DMS153 treated with DMSO at 0.1 percent for 48 hours (cell line): Measurements from ENCODE around the gene DISP2.

Experiments used
- DNase-seq: peaks from one replicate; lab custom pipeline; 2025; ENCODE audit not compliant: unreplicated experiment; lab: John Stamatoyannopoulos, UW

DISP2 gene

GRCh38 chr15:40421246-40422157, 63.5 kb downstream of the DISP2 start:
- DNase-seq, result no peak

DNA sequence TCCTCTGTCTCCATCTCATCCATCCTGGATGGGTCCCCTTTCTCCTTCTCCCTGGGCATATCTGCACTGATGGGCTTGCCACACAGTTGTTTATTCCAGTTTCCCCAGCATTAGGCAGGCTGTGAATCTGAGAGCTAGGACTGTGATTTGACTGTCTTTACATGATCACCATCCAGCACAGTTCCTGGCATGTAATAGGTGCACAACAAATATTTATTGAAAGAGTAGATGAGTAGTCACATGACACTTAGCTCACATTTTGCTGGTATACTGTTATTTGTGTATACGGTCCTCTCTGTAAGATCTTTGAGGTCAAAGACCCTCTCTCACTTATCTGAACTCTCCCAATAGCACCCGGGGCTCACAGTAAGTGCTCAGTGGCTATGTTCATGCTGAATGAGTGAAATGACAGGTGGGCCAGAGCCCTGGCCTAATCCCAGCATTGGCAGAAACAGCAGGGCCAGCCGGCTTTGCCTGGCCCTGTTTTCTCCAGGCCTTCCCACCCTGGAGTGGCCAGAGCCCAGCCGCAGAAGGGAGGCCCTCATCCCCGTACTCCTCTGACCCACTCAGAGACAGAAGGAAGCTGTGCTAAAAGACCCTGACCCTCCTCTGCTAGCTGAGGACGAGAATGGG, 66.6 kb downstream of the DISP2 start:
- no peak for DNase-seq

GRCh38 chr15:40425681-40426080, 67.7 kb downstream of the DISP2 start:
- DNase-seq, result no peak

DNA sequence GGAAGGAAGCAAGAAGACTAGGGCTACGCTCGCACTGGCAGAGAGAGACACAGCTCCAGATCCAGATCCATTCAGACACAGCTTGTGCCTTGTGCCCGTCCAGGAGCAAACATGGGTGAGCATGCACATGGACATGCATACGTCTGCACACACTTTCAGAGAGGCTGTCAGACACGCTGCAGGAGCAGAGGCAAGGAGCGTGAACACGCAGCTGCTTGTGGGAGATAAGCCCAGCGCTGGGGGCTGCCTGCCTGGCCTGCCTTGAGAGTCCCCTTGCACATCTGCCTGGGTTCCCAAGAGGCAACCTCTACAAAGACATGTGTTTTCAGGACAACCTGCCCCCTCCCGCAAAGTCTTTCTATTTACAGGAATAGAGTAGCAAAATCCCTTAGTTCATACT, 69.2 kb downstream of the DISP2 start:
- DNase-seq, result no peak

DNA sequence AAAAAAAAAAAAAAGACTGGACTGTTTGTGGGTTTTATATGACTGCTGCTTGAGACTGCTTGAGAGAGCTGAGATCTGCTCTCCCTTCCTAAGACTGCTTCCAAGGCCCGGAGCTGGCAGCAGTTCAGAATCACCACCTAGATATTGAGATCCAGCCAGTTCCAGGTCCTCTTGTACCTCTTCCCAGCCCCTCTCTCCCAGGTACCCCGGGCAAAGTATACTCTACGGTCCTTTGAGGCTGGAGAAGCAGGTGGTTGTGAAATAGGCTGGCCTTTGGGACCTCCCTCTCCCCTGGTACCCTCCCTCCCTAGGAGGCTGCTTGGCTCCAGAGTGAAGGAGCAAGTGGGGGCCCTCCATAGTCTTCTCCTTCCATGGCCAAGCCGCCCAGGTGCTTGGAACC, 70.2 kb downstream of the DISP2 start:
- DNase-seq, result no peak
